Measurements from ENCODE around the gene SLC35A5. TPM values are rescaled to one million over a fixed set of nuclear protein-coding genes. Genes with fewer than 3 reads are reported as not detected.

The SLC35A5 gene
- total RNA-seq, 6 donors from 2014 or later = 15.7 to 38.5 (median 28.4) TPM

DNA sequence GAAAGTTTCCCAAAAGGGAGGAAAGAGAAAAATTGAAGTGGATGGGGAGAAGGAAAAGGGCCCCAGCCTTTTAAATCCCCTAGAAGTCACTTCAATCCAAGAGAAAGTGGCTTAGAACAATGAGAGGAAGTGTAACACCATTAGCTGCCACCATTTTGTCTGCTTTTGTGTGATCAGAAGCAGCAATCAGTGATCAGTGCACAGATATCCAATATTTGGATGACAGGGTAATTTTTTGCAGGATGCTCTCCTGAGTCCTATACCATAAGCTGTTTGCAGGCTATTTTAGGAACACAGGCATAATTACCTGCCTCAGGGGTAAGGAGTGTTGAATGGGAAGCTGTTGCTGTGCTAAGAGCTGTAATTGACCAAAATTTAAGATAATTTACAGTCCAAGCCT is 31.4 kb downstream of the SLC35A5 start:
- no peaks in the 10 kb centered on the region for H3K27me3 ChIP-seq
- no peak overlapping the region for H3K4me3 ChIP-seq
- no peaks in the 10 kb centered on the region for H3K9me3 ChIP-seq
- DNase-seq (no peak), ATAC-seq (ENCODE audit: low FRiP score in 2 of 2) (no peak)
- no peak overlapping the region for H3K27ac ChIP-seq
- H3K4me1 ChIP-seq = no peaks in the 10 kb centered on the region
- H3K36me3 ChIP-seq = peaks cover 0 to 56% (median 0%) of the 10 kb centered on the region in 4 donors
- TF ChIP-seq POLR2A (IDR thresholded peaks at IDR 0.05) (no peak), EP300 (IDR thresholded peaks at IDR 0.05) (no peak), POLR2AphosphoS5 (IDR thresholded peaks at IDR 0.05) (no peak)
- TF ChIP-seq, protein P1, sequence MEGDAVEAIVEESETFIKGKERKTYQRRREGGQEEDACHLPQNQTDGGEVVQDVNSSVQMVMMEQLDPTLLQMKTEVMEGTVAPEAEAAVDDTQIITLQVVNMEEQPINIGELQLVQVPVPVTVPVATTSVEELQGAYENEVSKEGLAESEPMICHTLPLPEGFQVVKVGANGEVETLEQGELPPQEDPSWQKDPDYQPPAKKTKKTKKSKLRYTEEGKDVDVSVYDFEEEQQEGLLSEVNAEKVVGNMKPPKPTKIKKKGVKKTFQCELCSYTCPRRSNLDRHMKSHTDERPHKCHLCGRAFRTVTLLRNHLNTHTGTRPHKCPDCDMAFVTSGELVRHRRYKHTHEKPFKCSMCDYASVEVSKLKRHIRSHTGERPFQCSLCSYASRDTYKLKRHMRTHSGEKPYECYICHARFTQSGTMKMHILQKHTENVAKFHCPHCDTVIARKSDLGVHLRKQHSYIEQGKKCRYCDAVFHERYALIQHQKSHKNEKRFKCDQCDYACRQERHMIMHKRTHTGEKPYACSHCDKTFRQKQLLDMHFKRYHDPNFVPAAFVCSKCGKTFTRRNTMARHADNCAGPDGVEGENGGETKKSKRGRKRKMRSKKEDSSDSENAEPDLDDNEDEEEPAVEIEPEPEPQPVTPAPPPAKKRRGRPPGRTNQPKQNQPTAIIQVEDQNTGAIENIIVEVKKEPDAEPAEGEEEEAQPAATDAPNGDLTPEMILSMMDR (IDR thresholded peaks at IDR 0.05) = no peak

DNA sequence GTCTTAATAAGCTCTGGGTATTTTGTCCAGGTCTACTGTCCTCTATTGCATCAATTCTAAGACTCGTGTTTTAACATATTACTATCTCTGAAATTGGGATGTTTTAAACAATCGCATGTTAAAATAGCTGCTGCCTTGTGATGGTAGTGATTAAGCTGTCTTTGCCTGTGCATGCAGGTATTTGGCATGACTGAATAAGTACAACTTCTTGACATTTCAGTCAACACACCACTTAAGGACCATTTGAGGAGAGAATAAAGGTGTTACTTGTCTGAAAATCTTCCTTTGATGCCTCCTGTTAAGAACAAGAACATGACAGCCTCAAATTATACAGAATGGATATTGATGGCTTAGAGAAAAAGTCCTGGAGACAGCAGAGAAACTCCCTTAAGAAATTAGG is 33.0 kb downstream of the SLC35A5 start:
- 81 to 97% methylated on average over 2 of the region's 2 CpGs for WGBS, 2 donors
- TF ChIP-seq, protein P1 (IDR thresholded peaks at IDR 0.05) = no peak
- TF ChIP-seq POLR2A (IDR thresholded peaks at IDR 0.05) = no peak
- no peak for TF ChIP-seq POLR2AphosphoS5 (IDR thresholded peaks at IDR 0.05)
- TF ChIP-seq EP300 (IDR thresholded peaks at IDR 0.05) = no peak
- H3K27ac ChIP-seq = no peak overlapping the region
- no peak for DNase-seq
- no peak overlapping the region for H3K4me3 ChIP-seq
- no peaks in the 10 kb centered on the region for H3K4me1 ChIP-seq
- no peaks in the 10 kb centered on the region for H3K9me3 ChIP-seq
- peaks cover 0 to 46% (median 0%) of the 10 kb centered on the region in 4 donors for H3K36me3 ChIP-seq
- ATAC-seq (ENCODE audit: low FRiP score in 2 of 2) = no peak
- H3K27me3 ChIP-seq = no peaks in the 10 kb centered on the region

DNA sequence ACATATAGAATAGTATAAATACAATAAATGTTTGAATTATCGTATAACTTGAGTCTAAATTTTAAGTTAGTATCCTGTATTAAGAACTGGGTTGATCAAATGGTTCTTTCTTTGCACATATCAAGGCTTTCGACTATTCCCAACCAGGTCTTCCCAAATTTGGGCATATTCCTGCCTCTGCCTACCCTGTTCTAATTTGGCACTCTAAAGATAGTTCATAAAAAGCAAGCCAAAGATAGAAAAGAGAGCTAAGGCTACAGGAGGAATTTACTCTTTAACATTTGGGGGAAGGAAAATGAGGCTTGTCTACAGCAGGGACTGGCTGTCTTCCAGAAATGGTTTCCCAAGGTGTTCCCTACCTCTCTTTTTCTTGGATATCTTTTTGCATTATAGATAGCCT is 36.1 kb downstream of the SLC35A5 start:
- DNase-seq = no peak
- H3K4me3 ChIP-seq = no peak overlapping the region
- 95 to 96% methylated on average over 2 of the region's 2 CpGs for WGBS, 2 donors
- ATAC-seq (ENCODE audit: low FRiP score in 2 of 2) = no peak
- peaks cover 0 to 27% (median 0%) of the 10 kb centered on the region in 4 donors for H3K36me3 ChIP-seq
- H3K4me1 ChIP-seq = no peaks in the 10 kb centered on the region
- H3K9me3 ChIP-seq = no peaks in the 10 kb centered on the region
- no peak for TF ChIP-seq POLR2AphosphoS5 (IDR thresholded peaks at IDR 0.05)
- H3K27ac ChIP-seq = no peak overlapping the region
- H3K27me3 ChIP-seq = no peaks in the 10 kb centered on the region

DNA sequence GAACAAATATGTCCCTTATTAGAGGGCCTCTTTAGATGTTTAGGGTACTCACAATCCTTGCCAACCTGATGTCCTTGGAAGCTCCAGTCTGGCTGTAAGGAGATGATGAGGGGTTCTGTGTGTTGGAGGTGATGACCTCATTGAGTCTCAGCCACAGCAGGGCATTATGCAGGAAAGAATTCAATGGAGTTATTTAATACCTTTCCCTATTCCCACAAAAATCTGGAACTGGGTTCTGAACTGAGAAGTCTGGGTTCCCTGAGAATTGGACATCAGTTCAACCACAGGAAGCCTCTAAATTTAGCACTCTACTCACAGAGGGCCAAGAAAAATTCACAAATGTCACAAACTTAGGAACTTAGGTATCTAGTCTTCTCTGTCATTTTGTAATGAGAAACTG is 36.9 kb downstream of the SLC35A5 start:
- Histone ChIP-seq H3K36me3 (peaks cover 0 to 20% (median 0%) of the 10 kb centered on the region in 4 donors), H3K4me1 (no peaks in the 10 kb centered on the region), H3K9me3 (no peaks in the 10 kb centered on the region), H3K27me3 (no peaks in the 10 kb centered on the region), H3K27ac (no peak overlapping the region), H3K4me3 (no peak overlapping the region)
- no peak for DNase-seq
- no peak for TF ChIP-seq POLR2AphosphoS5 (IDR thresholded peaks at IDR 0.05)
- TF ChIP-seq EP300 (IDR thresholded peaks at IDR 0.05) = no peak
- TF ChIP-seq, protein P1 (IDR thresholded peaks at IDR 0.05) = no peak
- no peak for TF ChIP-seq POLR2A (IDR thresholded peaks at IDR 0.05)
- ATAC-seq (ENCODE audit: low FRiP score in 2 of 2) = no peak

DNA sequence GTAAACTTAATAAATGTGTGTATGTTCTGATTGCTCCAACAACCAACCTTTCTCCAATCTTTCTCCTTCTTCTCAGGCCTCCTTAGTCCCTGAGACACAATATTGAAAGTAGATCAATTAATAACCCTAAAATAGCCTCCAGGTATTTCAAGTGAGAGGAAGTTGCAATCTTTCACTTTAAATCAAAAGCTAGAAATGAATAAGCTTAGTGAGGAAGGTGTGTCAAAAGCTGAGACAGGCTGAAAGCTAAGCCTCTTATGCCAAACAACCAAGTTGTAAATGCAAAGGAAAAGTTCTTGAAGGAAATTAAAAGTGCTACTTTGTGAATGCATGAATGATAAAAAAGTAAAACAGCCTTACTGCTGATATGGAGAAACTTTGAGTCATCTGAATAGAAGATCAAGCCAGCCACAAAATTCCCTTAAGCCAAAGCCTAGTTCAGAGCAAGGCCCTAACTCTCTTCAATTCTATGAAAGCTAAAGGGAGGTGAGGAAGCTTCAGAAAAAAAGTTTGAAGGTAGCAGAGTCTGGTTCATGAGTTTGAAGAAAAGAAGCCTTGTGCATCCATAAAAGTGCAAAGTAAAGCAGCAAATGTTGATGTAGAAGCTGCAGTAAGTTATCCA is 40.5 kb downstream of the SLC35A5 start:
- no peak for TF ChIP-seq POLR2A (IDR thresholded peaks at IDR 0.05)
- no peak for TF ChIP-seq EP300 (IDR thresholded peaks at IDR 0.05)
- TF ChIP-seq, protein P1 (IDR thresholded peaks at IDR 0.05) = no peak
- no peak for TF ChIP-seq POLR2AphosphoS5 (IDR thresholded peaks at IDR 0.05)
- Histone ChIP-seq H3K36me3 (peaks cover 0 to 9% (median 0%) of the 10 kb centered on the region in 4 donors), H3K4me1 (peaks cover 0 to 10% (median 1%) of the 10 kb centered on the region in 4 donors), H3K27me3 (no peaks in the 10 kb centered on the region), H3K4me3 (no peak overlapping the region), H3K27ac (no peak overlapping the region), H3K9me3 (no peaks in the 10 kb centered on the region)
- DNase-seq (no peak), ATAC-seq (ENCODE audit: low FRiP score in 2 of 2) (no peak)

All from upper lobe of left lung (tissue), 6 donors.